ENCODE data around the gene DACH2. TPM values are rescaled to one million over a fixed set of nuclear protein-coding genes. Genes with fewer than 3 reads are reported as not detected.
"Not testable (repeated sequence)": the region's sequence is repeated elsewhere in the genome, so short reads cannot be mapped to it uniquely, and the experiment has no call there.

Gene DACH2
- polyA plus RNA-seq (ENCODE audit: insufficient read length in 3 of 3), result 10 to 100 TPM; 23.8 to 28.2 (median 25.8) TPM

DNA sequence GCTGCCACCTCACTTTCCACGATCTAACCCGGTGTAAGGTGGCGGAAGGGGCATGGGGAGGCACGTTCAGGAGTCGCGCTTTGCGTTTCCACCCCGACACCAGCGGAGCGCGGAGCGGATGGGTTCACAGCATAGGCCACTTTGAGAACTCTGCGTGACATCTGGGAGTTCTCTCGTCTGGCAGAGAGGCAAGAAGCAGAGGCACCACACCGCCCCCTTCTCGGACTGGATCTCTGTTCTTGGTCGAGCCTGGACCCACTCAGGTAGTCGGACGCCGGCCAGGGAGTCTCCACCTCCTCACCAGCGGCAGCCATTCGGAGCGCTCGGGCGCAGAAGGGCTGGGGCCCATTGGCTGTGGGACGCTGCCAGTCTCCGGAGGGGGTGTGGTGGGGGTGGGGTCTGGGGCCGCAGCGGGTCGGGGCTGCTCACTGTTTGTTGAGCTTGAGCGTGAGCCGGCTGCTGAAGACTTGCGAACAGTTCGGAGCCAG lies at the start of gene DACH2:
DACH2 (plus strand) TSS at position 428 of the 488 bp plus-strand sequence.
- peak in 2 of 3 donors; percentile 53 to 65 for DNase-seq (ENCODE audit: low read depth in 3 of 3, low spot score in 2 of 3)

DNA sequence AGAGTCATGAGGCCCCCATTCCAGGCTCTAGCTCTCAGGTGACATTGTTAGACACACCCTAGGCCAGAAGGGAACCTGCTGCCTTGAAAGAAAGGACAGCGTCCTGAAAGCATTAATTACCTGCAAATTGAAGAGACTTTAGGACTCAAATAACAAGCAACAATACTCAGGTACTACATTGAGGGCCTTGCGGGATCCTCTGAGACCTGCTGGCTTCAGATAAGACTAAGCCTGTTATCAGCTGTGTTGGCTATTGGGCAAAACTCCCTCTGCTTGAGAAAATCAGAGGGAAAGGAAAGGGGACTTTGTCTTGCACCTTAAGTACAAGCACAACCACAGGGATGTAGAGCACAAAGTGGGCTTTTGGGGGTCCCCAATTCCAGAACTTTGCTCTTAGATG lies 45.9 kb upstream of the DACH2 start:
- DNase-seq (ENCODE audit: low read depth in 3 of 3, low spot score in 2 of 3), result no peak

DNA sequence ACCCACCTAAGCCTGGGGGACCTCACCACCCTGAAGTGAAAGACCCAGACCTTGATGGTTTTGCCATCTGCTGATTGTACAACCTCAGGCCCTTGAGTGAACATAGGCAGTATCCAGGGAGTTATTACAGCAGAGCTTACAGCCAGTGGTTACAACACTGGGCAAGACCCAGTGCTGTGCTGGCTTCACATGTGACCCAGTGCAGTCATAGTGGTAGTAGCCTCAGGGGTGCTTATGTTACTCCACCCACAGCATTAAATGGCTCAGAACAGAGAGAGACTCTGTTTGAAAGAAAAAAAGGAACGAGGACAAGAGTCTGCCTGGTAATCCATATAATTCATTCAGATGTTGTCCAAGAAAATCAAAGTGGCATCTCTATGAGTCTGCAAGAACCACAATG lies 45.2 kb upstream of the DACH2 start:
- no peak for DNase-seq (ENCODE audit: low read depth in 3 of 3, low spot score in 2 of 3)

DNA sequence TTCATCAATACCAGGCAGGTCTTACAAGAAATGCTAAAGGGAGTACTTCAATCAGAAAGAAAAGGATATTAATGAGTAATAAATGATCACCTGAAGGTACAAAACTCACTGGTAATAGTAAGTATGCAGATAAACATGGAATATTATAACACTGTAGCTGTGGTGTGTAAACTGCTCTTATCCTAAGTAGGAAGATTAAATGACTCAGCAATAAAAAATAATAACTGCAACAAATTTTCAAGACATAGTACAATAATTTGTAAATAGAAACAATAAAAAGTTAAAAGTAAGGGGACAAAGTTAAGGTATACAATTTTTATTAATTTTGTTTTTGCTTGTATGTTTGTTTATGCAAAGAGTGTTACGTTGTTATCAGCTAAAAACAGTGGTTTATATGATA lies 43.7 kb upstream of the DACH2 start:
- no peak for DNase-seq (ENCODE audit: low read depth in 3 of 3, low spot score in 2 of 3)

DNA sequence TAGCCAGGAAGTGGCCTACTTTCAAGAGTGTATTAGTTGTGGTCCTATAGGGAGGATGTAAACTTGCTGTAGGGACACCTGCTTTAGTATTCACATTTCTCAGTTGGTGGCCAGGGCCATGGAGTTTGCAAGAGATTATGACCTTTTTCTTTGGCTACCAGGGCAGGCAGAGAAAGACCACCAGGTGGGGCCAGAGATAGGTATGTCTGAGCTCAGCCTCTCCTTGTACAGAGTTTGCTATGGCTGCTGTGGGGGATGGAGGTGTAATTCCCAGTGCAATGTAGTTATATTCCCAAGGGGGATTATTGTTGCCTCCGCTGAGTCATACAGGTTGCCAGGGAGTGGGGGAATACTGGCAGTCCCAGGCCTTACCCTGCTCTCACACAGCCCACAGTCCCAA lies 26.3 kb upstream of the DACH2 start:
- DNase-seq (ENCODE audit: low read depth in 3 of 3, low spot score in 2 of 3), result no peak

DNA sequence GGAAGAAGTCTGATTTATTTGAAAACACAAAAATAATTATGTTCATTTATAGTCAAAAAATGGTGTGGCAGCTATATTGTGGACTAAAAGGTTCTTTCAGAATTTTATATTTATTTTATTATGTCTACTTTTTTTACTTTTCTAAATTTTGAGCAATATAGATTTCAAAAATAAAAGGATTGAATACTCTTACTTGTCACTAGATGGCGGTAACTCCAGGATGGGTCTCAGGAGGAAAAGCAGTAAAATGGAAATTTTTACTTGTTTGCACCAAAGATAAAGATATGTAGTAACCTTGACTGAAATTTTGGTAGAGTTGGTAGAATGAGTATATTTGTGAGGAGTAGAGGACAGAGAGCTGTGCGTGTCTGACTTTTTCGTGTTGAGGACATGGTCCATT lies 14.5 kb upstream of the DACH2 start:
- DNase-seq (ENCODE audit: low read depth in 3 of 3, low spot score in 2 of 3), result no peak

DNA sequence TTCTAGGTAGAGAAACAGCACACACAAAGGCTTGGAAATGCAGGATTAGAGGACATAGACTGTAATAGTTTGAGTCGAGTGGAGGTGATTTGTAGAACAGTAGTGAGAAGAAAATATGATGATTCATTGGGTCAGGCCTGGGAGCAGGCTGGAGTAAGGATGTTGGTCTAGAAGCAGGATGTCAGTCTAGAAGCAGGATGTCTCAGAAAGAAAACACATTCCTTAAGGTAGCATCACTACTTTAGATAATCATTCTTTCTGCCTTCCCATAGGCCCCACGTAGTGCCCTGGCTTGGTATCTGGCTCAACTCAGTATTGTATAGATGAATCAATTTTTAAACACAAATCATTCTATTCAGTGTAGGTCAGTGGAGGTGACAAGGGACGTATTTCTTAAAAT lies 11.2 kb upstream of the DACH2 start:
- no peak for DNase-seq (ENCODE audit: low read depth in 3 of 3, low spot score in 2 of 3)

DNA sequence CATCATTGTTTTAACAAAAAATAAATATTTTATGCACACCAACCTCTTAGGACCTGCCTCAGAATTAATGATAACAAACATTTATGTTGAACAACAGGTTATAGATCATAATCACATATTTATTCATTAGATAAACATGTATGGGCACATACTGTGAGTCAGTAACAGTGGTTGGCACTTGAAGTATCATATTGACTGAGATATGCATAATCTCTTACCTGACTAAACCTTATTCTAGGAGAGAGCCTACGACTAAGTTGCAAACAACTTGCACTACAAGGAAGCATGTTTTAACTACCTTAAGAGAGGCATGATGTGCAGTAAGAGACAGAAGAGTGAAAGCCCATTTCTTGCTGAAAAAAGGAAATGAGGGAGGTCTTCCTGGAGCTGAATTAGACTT lies 6.5 kb upstream of the DACH2 start:
- DNase-seq (ENCODE audit: low read depth in 3 of 3, low spot score in 2 of 3), result no peak

DNA sequence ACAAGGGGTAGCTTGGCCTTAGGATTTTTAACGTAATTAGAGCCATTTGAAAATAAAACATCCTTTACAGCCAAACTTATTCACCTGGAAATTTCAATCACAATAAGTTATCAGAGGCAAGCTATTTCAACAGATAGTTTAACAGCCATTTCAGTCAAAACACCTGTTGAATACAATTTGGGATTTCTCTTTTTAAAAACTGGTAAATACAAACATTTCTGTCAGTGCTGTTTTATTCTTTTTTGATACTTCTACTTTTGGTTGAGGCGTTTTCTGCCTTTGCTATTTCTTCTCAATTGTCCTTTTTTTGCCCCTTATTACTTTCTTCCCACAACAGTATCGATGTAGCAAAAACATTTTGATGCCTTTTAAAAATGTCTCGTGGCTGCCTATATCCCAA lies 2.1 kb upstream of the DACH2 start:
- DNase-seq (ENCODE audit: low read depth in 3 of 3, low spot score in 2 of 3), result no peak

DNA sequence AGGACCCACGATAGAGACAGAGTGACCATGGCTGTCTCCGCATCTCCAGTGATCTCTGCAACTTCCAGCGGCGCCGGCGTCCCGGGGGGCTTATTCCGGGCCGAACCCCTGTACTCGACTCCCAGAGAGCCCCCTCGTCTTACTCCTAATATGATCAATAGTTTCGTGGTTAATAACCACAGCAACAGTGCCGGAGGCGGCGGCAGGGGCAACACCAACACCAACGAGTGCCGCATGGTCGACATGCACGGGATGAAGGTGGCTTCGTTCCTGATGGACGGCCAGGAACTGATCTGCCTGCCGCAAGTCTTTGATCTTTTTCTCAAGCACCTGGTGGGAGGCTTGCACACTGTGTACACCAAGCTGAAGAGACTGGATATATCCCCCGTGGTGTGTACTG lies 343 bp downstream of the DACH2 start:
- no peak for DNase-seq (ENCODE audit: low read depth in 3 of 3, low spot score in 2 of 3)

DNA sequence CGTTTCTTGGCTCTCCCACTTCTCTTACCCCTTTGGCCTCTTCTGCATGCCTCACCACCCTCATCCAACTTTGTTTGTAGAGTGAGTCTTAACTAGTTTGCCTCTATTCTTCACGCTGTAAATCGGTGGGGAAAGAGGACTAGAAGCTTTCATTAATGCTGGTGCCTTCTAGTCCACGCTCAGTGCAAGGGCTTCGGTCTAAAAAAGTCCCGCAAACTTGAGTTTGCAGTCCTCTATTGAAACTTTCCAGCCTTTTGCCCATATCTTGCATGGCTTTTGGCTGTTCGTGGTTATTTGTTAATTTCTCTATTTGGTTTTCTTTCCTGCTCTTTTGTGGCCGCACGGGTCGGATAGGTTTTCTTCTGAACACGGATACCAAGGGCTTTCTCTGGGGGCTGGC lies 868 bp downstream of the DACH2 start:
- DNase-seq (ENCODE audit: low read depth in 3 of 3, low spot score in 2 of 3), result no peak

DNA sequence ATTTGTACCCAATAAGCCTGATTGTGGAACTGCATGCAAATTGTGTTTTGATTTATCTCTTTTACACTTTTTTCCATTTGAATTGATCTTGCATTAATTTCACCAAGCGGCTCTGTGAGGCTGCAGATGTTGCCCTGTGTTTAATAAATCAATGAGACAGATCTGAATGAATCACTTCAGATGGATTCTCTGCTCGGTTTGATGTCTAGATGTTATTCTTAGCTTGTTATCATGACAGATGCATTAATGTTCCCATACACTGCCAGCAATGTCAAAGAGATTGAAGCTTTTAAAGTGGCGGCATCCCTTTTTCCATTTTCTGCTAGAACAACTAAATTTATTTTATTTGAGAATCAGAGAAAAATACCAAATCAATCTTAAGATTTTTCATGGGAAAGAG lies 6.3 kb downstream of the DACH2 start:
- DNase-seq (ENCODE audit: low read depth in 3 of 3, low spot score in 2 of 3), result no peak

DNA sequence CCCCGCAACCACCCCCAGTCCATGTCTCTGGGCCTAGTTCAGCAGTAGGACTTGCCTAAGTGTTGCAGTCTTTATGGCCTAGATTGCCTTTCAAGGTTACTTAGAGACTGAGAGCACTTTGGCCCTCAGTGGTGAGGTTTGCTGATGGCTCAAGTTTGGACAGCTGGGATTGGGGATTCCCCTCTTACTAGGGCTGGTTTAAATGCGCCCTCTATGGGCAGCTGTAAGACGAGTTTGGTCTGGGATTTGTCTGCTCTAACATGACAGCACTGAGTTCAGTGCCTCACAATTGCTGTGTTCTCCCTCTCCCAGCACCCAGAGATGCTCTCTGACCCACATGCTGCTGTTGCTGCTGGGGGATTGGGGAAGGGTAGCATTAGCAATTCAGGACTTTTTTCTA lies 23.1 kb downstream of the DACH2 start:
- DNase-seq (ENCODE audit: low read depth in 3 of 3, low spot score in 2 of 3), result no peak

DNA sequence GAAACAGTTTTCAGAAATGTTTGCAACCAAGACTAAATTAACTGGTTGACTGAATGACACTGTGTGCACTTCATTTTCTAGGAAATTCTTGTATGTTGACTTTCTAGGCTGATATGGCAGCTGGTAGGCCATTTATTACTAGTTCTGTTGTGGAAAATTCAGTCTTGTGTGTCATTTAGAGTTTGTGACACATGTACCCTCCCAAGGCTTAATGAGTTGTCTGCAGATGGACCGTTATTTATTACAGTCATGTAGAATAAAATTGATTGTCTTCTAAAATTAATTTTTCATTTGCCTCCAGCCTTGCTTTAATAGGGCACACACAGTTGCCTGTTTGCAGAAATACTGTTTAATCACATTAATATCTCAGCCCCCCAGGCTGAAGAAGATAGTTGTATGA lies 30.7 kb downstream of the DACH2 start:
- no peak for DNase-seq (ENCODE audit: low read depth in 3 of 3, low spot score in 2 of 3)

DNA sequence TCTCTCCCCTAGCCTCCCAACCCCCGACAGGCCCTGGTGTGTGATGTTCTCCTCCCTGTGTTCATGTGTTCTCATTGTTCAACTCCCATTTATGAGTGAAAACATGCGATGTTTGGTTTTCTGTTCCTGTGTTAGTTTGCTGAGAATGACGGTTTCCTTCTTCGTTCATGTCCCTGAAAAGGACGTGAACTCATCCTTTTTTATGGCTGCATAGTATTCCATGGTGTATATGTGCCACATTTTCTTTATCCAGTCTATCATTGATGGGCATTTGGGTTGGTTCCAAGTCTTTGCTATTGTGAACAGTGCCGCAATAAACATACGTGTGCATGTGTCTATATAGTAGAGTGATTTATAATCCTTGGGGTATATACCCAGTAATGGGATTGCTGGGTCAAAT lies 33.1 kb downstream of the DACH2 start:
- not testable (repeated sequence) for DNase-seq (ENCODE audit: low read depth in 3 of 3, low spot score in 2 of 3)

DNA sequence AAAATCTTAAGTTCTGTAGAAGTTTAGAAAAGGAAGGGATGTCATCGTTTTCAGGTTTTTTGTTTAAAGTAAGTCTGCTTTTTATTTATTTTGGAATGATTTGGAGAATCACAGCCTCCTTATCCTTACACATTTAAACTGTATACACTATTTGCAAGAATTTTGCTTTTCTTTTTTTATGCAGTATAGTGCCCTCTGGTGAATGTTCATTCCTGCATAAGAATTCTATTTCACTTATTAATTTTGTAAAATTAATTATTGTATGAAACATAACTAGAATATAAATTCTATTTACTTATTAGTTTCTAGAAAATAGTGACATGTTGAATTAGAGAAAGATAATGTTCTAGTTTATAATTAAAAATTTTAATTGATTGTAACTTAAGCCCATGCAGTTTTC lies 44.6 kb downstream of the DACH2 start:
- DNase-seq (ENCODE audit: low read depth in 3 of 3, low spot score in 2 of 3), result no peak

DNA sequence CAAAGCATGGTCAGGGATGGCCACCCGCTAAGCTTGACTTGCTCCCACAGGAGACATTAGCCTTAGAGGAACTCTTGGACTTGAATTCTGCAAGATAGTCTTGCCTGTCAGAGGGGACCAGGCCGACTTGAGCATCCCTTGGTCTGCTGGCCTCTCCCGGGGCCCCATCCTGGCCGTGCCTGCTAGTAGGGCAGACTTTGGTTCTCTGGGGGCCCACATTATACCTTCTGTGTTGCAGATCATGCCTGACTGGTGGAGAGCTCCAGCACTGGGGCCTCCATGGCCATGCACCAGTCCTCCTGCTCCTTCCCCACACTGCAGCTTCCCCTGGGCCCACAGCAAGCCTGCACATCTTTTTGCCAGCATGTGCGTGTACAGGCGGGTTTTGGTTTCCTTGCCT lies 46.5 kb downstream of the DACH2 start:
- no peak for DNase-seq (ENCODE audit: low read depth in 3 of 3, low spot score in 2 of 3)

DNA sequence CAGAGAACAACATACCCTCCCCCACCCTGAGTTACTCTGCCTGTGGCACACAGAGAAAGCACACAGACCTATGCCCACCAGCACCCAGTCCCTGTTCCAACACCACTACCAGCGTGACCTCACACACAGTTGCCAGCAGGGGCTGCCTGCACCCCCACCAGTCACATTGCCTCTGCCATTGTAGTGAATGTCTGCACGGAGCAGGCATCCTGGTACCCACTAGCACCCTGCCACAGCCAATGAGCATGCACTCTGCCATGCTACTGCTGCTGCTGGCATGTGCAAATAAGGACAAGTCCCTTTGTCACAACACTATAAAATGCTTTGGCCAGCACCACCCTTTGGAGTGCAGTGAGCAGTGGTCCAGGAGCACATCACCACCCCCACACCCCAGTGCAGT lies 47.1 kb downstream of the DACH2 start:
- no peak for DNase-seq (ENCODE audit: low read depth in 3 of 3, low spot score in 2 of 3)

DNA sequence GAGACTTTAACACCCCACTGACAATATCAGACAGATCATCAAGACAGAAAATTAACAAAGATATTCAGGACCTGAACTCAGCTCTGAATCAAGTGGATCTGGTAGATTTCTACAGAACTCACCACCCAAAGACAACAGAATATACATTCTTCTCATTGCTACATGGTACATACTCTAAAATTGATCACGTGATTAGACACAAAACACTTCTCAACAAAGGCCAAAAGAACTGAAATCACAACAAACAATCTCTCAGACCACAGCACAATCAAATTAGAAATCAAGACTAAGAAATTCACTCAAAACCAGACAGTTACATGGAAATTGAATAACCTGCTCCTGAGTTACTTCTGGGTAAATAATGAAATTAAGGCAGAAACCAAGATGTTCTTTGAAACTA lies 49.6 kb downstream of the DACH2 start:
- DNase-seq (ENCODE audit: low read depth in 3 of 3, low spot score in 2 of 3), result no peak

DNA sequence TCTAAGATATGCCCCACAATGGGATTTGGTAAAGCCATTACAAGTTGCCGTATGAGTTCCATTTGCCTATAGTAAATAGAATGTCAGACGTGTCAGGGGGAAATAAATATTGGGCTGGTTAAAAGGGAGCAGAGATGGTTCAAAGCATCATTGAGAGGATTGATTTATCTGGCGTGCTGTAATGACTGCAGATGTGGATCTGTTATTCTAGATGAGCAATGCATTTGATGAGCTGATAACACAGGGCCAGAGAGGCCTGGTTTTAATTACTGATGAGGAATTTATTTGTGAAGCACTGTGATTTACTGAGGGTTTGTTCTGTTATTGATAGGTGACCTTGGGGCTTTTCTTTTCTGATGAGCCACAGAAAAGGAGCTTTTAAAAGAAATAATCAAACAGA lies 62.5 kb downstream of the DACH2 start:
- no peak for DNase-seq (ENCODE audit: low read depth in 3 of 3, low spot score in 2 of 3)

DNA sequence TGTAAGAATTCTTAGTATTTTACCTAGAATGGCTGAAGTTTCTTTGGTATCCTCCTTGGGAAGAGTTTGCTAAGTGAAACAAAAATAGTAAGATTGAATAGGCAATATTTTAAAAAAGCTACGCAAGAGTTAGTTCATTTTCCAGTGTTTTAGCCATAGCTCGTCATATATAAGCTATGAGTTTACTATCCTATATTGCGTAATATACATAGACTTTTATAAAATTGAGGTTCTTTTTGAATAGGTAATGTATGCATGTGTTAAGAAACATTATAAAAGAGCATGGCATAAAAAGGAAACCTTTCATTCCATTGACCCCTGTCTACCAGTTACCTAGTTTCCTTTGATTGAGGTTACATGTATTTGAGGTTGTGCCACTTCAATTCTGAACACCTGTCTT lies 67.0 kb downstream of the DACH2 start:
- no peak for DNase-seq (ENCODE audit: low read depth in 3 of 3, low spot score in 2 of 3)

DNA sequence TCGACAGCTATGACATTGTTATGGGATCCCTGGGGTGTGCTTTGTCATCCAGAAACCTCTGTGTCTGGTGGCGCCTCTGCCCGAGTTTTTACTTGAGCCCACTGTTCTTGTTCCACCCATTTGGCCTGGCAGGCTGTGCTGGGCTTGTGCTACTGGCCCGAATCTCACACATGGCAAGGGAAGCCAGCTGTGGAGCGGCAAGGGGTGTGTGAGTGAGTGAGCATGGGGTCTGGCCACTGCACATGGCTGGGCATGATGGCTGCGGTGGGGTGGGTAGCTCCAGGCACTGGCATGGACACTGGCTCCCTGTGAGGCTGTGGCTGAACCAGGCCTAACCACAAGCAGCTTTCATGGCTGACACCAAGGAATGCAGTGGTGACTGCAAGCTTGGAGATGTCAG lies 89.2 kb downstream of the DACH2 start:
- DNase-seq (ENCODE audit: low read depth in 3 of 3, low spot score in 2 of 3), result no peak

DNA sequence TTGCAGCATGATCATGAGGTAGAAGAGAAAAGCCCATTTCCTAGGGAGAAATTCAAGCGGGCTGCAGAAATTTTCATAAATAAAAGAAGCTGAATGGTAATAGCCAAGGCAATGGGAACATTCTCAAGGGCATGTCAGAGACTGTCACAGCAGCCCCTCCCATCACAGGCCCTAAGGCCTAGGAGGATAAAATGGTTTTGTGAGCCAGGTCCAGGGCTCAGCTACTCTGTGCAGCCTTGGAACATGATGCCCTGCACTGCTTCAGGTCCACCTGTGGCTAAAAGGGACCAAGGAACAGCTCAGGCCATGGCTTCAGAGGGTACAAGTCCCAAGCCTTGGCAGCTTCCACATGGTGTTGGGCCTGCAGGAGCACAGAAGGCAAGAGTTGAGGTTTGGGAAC lies 93.3 kb downstream of the DACH2 start:
- no peak for DNase-seq (ENCODE audit: low read depth in 3 of 3, low spot score in 2 of 3)

DNA sequence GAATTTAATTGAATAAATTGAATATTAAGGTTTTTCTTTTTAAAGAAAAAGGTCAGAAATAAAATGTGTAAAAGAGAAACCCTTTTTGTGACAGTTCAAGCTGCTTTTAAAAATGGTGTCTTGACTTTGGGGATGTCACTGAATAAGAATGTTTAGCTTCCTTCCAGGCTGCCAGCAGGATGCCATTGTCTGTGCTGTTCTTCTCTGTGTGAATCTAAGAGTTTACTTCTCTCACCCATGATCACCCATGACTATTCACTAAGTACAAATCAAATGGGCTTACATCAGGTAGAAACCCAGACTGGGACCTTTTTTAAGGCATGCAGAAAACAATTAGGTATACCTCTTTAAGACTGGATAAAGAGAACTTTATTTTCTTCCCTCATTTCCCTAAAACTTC lies 115.3 kb downstream of the DACH2 start:
- no peak for DNase-seq (ENCODE audit: low read depth in 3 of 3, low spot score in 2 of 3)
